Measurements from ENCODE around the gene ACTL6B. TPM values are rescaled to one million over a fixed set of nuclear protein-coding genes. Genes with fewer than 3 reads are reported as not detected.

The ACTL6B gene
- total RNA-seq, 1 donor from 2014 or later, result not detected

GRCh38 chr7:100678291-100678984 is 22.2 kb upstream of the ACTL6B start:
- no peak overlapping the region for H3K4me3 ChIP-seq
- no peak overlapping the region for H3K27ac ChIP-seq
- H3K27me3 ChIP-seq, result no peaks in the 10 kb centered on the region
- ATAC-seq (no peak), DNase-seq (peak; percentile 65)
- H3K9me3 ChIP-seq, result no peaks in the 10 kb centered on the region
- H3K36me3 ChIP-seq, result peaks cover 67% of the 10 kb centered on the region
- TF ChIP-seq CTCF (IDR thresholded peaks at IDR 0.05), result no peak
- intact Hi-C loops (cut with DNase I), result no loop called here
- H3K4me1 ChIP-seq, result peaks cover 8% of the 10 kb centered on the region

- H3K27me3 ChIP-seq, result no peaks in the 10 kb centered on the region
- H3K9me3 ChIP-seq, result no peaks in the 10 kb centered on the region
- TF ChIP-seq CTCF (IDR thresholded peaks at IDR 0.05), result no peak
- H3K4me1 ChIP-seq, result peaks cover 13% of the 10 kb centered on the region
- DNase-seq, result peak; percentile 68
- H3K27ac ChIP-seq, result no peak overlapping the region
- intact Hi-C loops (cut with DNase I), result no loop called here
- no peak for ATAC-seq
- peaks cover 59% of the 10 kb centered on the region for H3K36me3 ChIP-seq
- no peak overlapping the region for H3K4me3 ChIP-seq
These were observed 21.3 kb upstream of the ACTL6B start for GRCh38 chr7:100677308-100678267.

GRCh38 chr7:100676501-100677306 is 20.5 kb upstream of the ACTL6B start:
- Histone ChIP-seq H3K9me3 (no peaks in the 10 kb centered on the region), H3K4me1 (peaks cover 13% of the 10 kb centered on the region), H3K36me3 (peaks cover 50% of the 10 kb centered on the region), H3K4me3 (peak overlapping the region; percentile 91), H3K27ac (peak overlapping the region; percentile 96), H3K27me3 (no peaks in the 10 kb centered on the region)
- DNase-seq (no peak), ATAC-seq (no peak)
- TF ChIP-seq CTCF (IDR thresholded peaks at IDR 0.05), result no peak
- intact Hi-C loops (cut with DNase I), result no loop called here

GRCh38 chr7:100675581-100676350 is 19.5 kb upstream of the ACTL6B start:
- intact Hi-C loops (cut with DNase I), result no loop called here
- Histone ChIP-seq H3K27ac (peak overlapping the region; percentile 96), H3K4me3 (peak overlapping the region; percentile 91), H3K36me3 (peaks cover 40% of the 10 kb centered on the region), H3K4me1 (peaks cover 13% of the 10 kb centered on the region), H3K9me3 (no peaks in the 10 kb centered on the region), H3K27me3 (no peaks in the 10 kb centered on the region)
- DNase-seq, result peak; percentile 91
- peak; percentile 39 for ATAC-seq
- no peak for TF ChIP-seq CTCF (IDR thresholded peaks at IDR 0.05)

GRCh38 chr7:100675105-100675451 is 18.8 kb upstream of the ACTL6B start:
- intact Hi-C loops (cut with DNase I), result no loop called here
- peak; percentile 69 for DNase-seq
- TF ChIP-seq CTCF (IDR thresholded peaks at IDR 0.05), result no peak

More at GRCh38 chr7:100675105-100675451, 18.8 kb upstream of the ACTL6B start:
- peaks cover 13% of the 10 kb centered on the region for H3K4me1 ChIP-seq
- H3K36me3 ChIP-seq, result peaks cover 37% of the 10 kb centered on the region
- ATAC-seq, result no peak
- no peaks in the 10 kb centered on the region for H3K9me3 ChIP-seq
- H3K4me3 ChIP-seq, result peak overlapping the region; percentile 91
- peak overlapping the region; percentile 96 for H3K27ac ChIP-seq
- no peaks in the 10 kb centered on the region for H3K27me3 ChIP-seq

All from upper lobe of right lung (tissue), 1 donor.